Fibroblast of villous mesenchyme (primary cell): ENCODE results near the gene DUSP10. TPM values are rescaled to one million over a fixed set of nuclear protein-coding genes. Genes with fewer than 3 reads are reported as not detected.

ENCODE experiments used
- DNase-seq: peaks from one replicate; pipeline ENCODE4 v3.0.0-alpha.2; 2010; ENCODE audit warnings: low read depth
- H3K4me3 ChIP-seq: 2 replicates; pipeline ENCODE4 v1.5.1; 2011; ENCODE audit warnings: low read depth, mild to moderate bottlenecking, low read length
- CTCF ChIP-seq: IDR thresholded peaks from 2 replicates; pipeline ENCODE4 v1.5.1; 2012; ENCODE audit warnings: low read depth, mild to moderate bottlenecking, low read length; ENCODE audit not compliant: insufficient read depth
- total RNA-seq: library from RNA; depleted of rRNA; stranded (reverse); fragments of >200 nt; gene quantifications from 2 replicates; pipeline ENCODE4 v1.2.3, GENCODE V29; 2012

DUSP10 gene
- total RNA-seq, 1 donor, result 35.8 TPM

GRCh38 chr1:221736714-221737113 lies 5.2 kb downstream of the DUSP10 start:
- TF ChIP-seq CTCF, result no peak
- no peak for DNase-seq
- peak overlapping the region; percentile 21 for H3K4me3 ChIP-seq

GRCh38 chr1:221735999-221736398 lies 5.9 kb downstream of the DUSP10 start:
- H3K4me3 ChIP-seq, result peak overlapping the region; percentile 21
- no peak for DNase-seq
- TF ChIP-seq CTCF, result no peak

GRCh38 chr1:221734187-221734586 lies 7.7 kb downstream of the DUSP10 start:
- H3K4me3 ChIP-seq, result no peak overlapping the region
- no peak for DNase-seq
- no peak for TF ChIP-seq CTCF

GRCh38 chr1:221732052-221732451 lies 9.8 kb downstream of the DUSP10 start:
- H3K4me3 ChIP-seq, result no peak overlapping the region
- no peak for TF ChIP-seq CTCF
- DNase-seq, result no peak

GRCh38 chr1:221729771-221730330 lies 12.0 kb downstream of the DUSP10 start:
- TF ChIP-seq CTCF, result no peak
- H3K4me3 ChIP-seq, result no peak overlapping the region
- DNase-seq, result peak; percentile 37

GRCh38 chr1:221728037-221728505 lies 13.8 kb downstream of the DUSP10 start:
- no peak for DNase-seq
- H3K4me3 ChIP-seq, result no peak overlapping the region
- TF ChIP-seq CTCF, result no peak
